Large intestine (tissue), 3 donors: ENCODE data around the gene PUM2. TPM values are rescaled to one million over a fixed set of nuclear protein-coding genes. Genes with fewer than 3 reads are reported as not detected.
A peak's percentile ranks its signal among the peaks of the same experiment; 100 is the strongest.
"Not testable (repeated sequence)": the region's sequence is repeated elsewhere in the genome, so short reads cannot be mapped to it uniquely, and the experiment has no call there.

Experiments
- DNase-seq, 2 donors: peaks; one replicate each; pipeline versions ENCODE4 v3.0.0 to v3.0.0-alpha.2; 2013
- H3K27ac ChIP-seq: one replicate; pipeline ENCODE4 v1.5.1; 2013; ENCODE audit warnings: low read length
- H3K27me3 ChIP-seq: 2 replicates; pipeline ENCODE4 v1.6.1; 2013; ENCODE audit warnings: low read length; ENCODE audit not compliant: control insufficient read depth, insufficient read depth
- H3K36me3 ChIP-seq: 2 replicates; pipeline ENCODE4 v1.6.1; 2013; ENCODE audit warnings: low read length; ENCODE audit not compliant: control insufficient read depth, insufficient read depth
- H3K4me1 ChIP-seq: one replicate; pipeline ENCODE4 v1.6.1; 2013; ENCODE audit warnings: low read length; ENCODE audit not compliant: control insufficient read depth, insufficient read depth
- H3K4me3 ChIP-seq: one replicate; pipeline ENCODE4 v1.5.1; 2013; ENCODE audit warnings: low read length
- H3K9me3 ChIP-seq: one replicate; pipeline ENCODE4 v1.6.1; 2013; ENCODE audit warnings: mild to moderate bottlenecking, low read depth, low read length, moderate library complexity; ENCODE audit not compliant: control insufficient read depth
- WGBS: methylation state at CpG from one replicate; pipeline ENCODE4 v1.1.5; 2013; ENCODE audit warnings: low lambda C conversion rate; ENCODE audit not compliant: insufficient coverage; 5-methylcytosine and 5-hydroxymethylcytosine counted together
- polyA plus RNA-seq: library from polyadenylated mRNA; unstranded; fragments of 120-200 nt; gene quantifications from one replicate; pipeline ENCODE4 v1.2.1, GENCODE V29; 2013

The PUM2 gene
- polyA plus RNA-seq, 1 donor: 86.9 TPM

- H3K4me3 ChIP-seq: no peak overlapping the region
- H3K9me3 ChIP-seq: no peaks in the 10 kb centered on the region
- DNase-seq: no peak
- H3K4me1 ChIP-seq: no peaks in the 10 kb centered on the region
- H3K27ac ChIP-seq: no peak overlapping the region
- WGBS: 100% methylated on average over 1 of the region's 1 CpG
- peaks cover 49% of the 10 kb centered on the region for H3K36me3 ChIP-seq
- no peaks in the 10 kb centered on the region for H3K27me3 ChIP-seq
These were observed 93.2 kb downstream of the PUM2 start for GRCh38 chr2:20257411-20257810.

DNA sequence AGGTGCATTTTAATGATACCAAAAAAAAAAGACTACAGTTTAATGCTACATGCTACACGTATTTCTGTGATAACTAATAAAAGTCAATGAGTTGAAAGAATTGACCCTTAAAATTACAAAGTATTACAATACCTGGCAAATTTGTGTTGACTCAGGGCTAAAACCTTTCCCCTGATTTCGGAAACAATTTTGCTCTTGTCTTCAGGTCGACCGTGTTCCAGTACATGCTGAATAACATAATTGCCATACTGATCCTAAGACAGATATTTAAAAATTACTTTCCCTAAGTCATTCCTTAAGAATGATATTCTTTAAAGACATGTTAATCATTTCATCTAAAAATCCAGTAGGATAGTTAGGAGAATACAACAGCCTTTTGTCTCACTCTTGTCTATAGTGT lies 95.9 kb downstream of the PUM2 start:
- WGBS: 100% methylated on average over 4 of the region's 4 CpGs
- no peak for DNase-seq
- Histone ChIP-seq H3K36me3 (peaks cover 46% of the 10 kb centered on the region), H3K27me3 (no peaks in the 10 kb centered on the region), H3K27ac (no peak overlapping the region), H3K4me3 (no peak overlapping the region), H3K4me1 (no peaks in the 10 kb centered on the region), H3K9me3 (no peaks in the 10 kb centered on the region)

GRCh38 chr2:20250436-20250835 lies 100.2 kb downstream of the PUM2 start:
- no peaks in the 10 kb centered on the region for H3K27me3 ChIP-seq
- H3K36me3 ChIP-seq: peaks cover 55% of the 10 kb centered on the region
- no peak overlapping the region for H3K4me3 ChIP-seq
- H3K9me3 ChIP-seq: no peaks in the 10 kb centered on the region
- H3K4me1 ChIP-seq: no peaks in the 10 kb centered on the region
- DNase-seq: no peak
- no peak overlapping the region for H3K27ac ChIP-seq

DNA sequence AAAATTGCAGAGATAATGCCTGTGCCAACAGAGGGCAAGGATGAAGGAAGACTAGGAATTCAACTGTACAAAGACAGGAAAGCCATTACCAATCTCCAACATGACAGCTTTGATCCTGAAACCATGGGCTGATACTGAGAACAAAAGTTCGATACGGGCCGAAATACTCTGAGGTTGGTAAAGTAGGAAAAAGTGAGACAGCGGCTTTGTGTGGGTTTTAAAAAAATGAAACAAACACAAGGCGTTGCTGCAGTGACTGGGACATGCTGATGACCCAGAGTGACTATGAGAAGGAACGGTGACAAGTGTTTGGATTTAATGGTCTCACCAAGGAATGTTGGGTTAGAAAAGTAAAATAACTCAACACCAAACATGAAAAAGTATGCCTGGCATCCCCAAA lies 101.5 kb downstream of the PUM2 start:
- WGBS: 88% methylated on average over 5 of the region's 6 CpGs
- H3K27me3 ChIP-seq: no peaks in the 10 kb centered on the region
- no peaks in the 10 kb centered on the region for H3K9me3 ChIP-seq
- DNase-seq: no peak
- no peaks in the 10 kb centered on the region for H3K4me1 ChIP-seq
- H3K27ac ChIP-seq: no peak overlapping the region
- no peak overlapping the region for H3K4me3 ChIP-seq
- H3K36me3 ChIP-seq: peaks cover 44% of the 10 kb centered on the region

DNA sequence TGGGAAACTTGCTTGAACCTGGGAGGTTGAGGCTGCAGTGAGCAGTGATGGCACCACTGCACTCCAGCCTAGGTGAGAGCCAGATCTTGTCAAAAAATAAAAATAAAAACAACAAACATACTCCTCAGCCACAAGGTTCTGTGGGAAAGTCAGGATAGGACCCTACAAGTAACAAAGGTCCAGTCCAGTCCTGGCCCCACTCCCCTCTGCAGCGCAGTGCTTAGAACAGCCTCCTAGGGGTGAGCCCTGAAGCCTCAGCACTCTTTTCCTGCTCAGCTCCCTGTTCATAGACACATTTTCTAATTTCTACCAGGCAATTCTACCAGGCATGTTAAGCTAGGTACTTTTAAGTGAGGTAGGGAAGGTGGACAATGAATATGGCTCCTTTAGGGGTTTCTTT lies 103.6 kb downstream of the PUM2 start:
- H3K4me3 ChIP-seq: no peak overlapping the region
- DNase-seq: no peak
- H3K4me1 ChIP-seq: peaks cover 3% of the 10 kb centered on the region
- H3K36me3 ChIP-seq: peaks cover 28% of the 10 kb centered on the region
- no peaks in the 10 kb centered on the region for H3K9me3 ChIP-seq
- no CpG with 5 or more reads among the region's 1 CpG for WGBS
- H3K27me3 ChIP-seq: no peaks in the 10 kb centered on the region
- H3K27ac ChIP-seq: no peak overlapping the region

GRCh38 chr2:20243637-20244036 lies 107.0 kb downstream of the PUM2 start:
- H3K4me3 ChIP-seq, H3K27ac ChIP-seq, DNase-seq, H3K9me3 ChIP-seq, H3K4me1 ChIP-seq, H3K27me3 ChIP-seq: not testable (repeated sequence)
- peaks cover 12% of the 10 kb centered on the region for H3K36me3 ChIP-seq
- no CpG with 5 or more reads among the region's 5 CpGs for WGBS

DNA sequence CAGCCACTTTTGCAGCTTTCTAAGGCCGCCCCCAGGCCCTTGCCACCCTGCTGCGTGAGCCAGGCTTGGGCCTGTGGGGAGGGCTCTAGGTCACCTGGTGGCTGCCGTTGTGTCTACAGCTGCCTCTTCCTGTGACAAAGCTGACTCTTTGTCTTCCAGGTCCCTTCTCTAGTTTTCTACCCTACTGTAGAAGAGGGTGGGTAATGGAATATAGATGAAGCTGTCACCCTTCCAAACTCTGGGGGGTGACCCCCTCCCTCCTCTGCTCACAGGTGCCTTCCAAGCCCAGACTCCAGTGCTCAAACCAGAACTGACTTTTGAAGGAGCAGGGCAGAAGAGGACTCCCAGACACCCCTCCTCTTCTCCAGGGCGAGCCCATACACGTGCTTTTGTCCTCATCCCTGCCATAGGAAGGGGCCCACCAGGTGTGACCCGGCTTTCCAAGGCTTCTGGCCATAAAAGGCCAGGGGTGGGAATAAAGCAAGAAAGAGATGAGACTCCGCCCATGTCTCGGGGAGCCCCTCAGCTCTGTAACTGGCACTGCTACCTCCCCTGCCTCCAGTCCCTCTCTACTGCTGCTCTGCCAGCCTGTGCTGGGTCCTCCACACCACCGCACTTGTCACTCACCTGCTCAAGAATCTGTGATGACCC lies 107.8 kb downstream of the PUM2 start:
- H3K4me3 ChIP-seq: no peak overlapping the region
- H3K36me3 ChIP-seq: peaks cover 11% of the 10 kb centered on the region
- WGBS: no CpG with 5 or more reads among the region's 9 CpGs
- no peaks in the 10 kb centered on the region for H3K9me3 ChIP-seq
- peak in 1 of 2 donors; percentile 24 for DNase-seq
- H3K4me1 ChIP-seq: peaks cover 8% of the 10 kb centered on the region
- no peaks in the 10 kb centered on the region for H3K27me3 ChIP-seq
- H3K27ac ChIP-seq: no peak overlapping the region

- WGBS: no CpG with 5 or more reads among the region's 43 CpGs
- Histone ChIP-seq H3K27ac (no peak overlapping the region), H3K27me3 (no peaks in the 10 kb centered on the region), H3K4me1 (peaks cover 8% of the 10 kb centered on the region), H3K36me3 (peaks cover 6% of the 10 kb centered on the region), H3K4me3 (peak overlapping the region; percentile 27), H3K9me3 (no peaks in the 10 kb centered on the region)
- no peak for DNase-seq
These were observed 108.5 kb downstream of the PUM2 start for GRCh38 chr2:20241973-20242726.

DNA sequence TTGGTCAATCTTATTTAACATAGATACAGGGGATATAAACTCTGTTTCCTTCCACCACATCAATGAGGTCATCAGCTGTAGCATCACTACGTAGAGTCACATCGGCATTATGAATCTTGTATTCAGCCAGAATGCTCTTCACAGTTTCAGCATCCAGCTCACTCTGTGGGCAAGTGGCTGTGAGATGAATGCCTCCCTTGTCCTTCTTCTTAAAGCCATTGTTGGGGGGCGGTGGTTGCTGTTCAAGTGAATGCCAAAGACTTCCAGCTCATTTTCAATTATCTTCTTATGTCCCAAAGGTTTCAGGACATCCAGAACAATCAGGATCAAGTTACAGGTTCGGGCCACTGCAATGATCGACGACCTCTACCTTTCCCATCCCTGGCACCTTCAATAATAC lies 110.4 kb downstream of the PUM2 start:
- WGBS: no CpG with 5 or more reads among the region's 6 CpGs
- not testable (repeated sequence) for H3K36me3 ChIP-seq, DNase-seq

GRCh38 chr2:20236496-20236895 lies 114.1 kb downstream of the PUM2 start:
- Histone ChIP-seq H3K27me3 (no peaks in the 10 kb centered on the region), H3K9me3 (no peaks in the 10 kb centered on the region), H3K4me1 (peaks cover 2% of the 10 kb centered on the region), H3K27ac (no peak overlapping the region), H3K4me3 (no peak overlapping the region), H3K36me3 (no peaks in the 10 kb centered on the region)
- DNase-seq: no peak
- no CpG with 5 or more reads among the region's 5 CpGs for WGBS

More for the DNA sequence above, 110.4 kb downstream of the PUM2 start:
- H3K4me3 ChIP-seq, H3K9me3 ChIP-seq, H3K4me1 ChIP-seq, H3K27ac ChIP-seq, H3K27me3 ChIP-seq: not testable (repeated sequence)
